ENCODE data around the gene VIP. TPM values are rescaled to one million over a fixed set of nuclear protein-coding genes. Genes with fewer than 3 reads are reported as not detected.

The VIP gene
- total RNA-seq, 1 experiment from 2014 or later = not detected

- no peaks in the 10 kb centered on the region for H3K79me2 ChIP-seq (ENCODE audit: low read length)
- H2AFZ ChIP-seq (ENCODE audit: low read length) = no peak overlapping the region
- no peaks in the 10 kb centered on the region for H3K9me2 ChIP-seq (replicated peaks; ENCODE audit: low read length)
- CTCF ChIA-PET = no interaction called here
- H3K4me2 ChIP-seq (ENCODE audit: low read length) = no peak overlapping the region
- intact Hi-C loops (cut with micrococcal nuclease) = no loop called here
- H3K9me3 ChIP-seq (ENCODE audit: low read length) = no peaks in the 10 kb centered on the region
- DNase-seq (no peak), ATAC-seq (no peak)
- peaks cover 65% of the 10 kb centered on the region for H3K27me3 ChIP-seq (ENCODE audit: low read length)
- POLR2A ChIA-PET (ENCODE audit: unreplicated experiment) = no interaction called here
- no peaks in the 10 kb centered on the region for H4K20me1 ChIP-seq (ENCODE audit: low read length)
- no peaks in the 10 kb centered on the region for H3F3A ChIP-seq (ENCODE audit: low read length, unreplicated experiment)
- no peaks in the 10 kb centered on the region for H3K36me3 ChIP-seq (ENCODE audit: low read depth, low read length)
- H3K27ac ChIP-seq (ENCODE audit: low read length) = no peak overlapping the region
- TF ChIP-seq EZH2 (IDR thresholded peaks at IDR 0.05; ENCODE audit: low read length, unreplicated experiment) (no peak), CTCF (conservative IDR thresholded peaks at IDR 0.05; ENCODE audit: low read depth, low read length) (no peak), EZH2phosphoT487 (IDR thresholded peaks at IDR 0.05; ENCODE audit: borderline replicate concordance, low read length) (no peak)
- BruUV-seq (replicated peaks) = no TSS peak
- no peaks in the 10 kb centered on the region for H3K4me1 ChIP-seq (ENCODE audit: insufficient read depth, low read length)
- H3K9ac ChIP-seq (ENCODE audit: low read length) = no peak overlapping the region
- H3K4me3 ChIP-seq (ENCODE audit: low read length) = no peak overlapping the region
Observed at GRCh38 chr6:152771061-152771687, 20.6 kb downstream of the VIP start.

- no TSS peak for BruUV-seq (replicated peaks)
- no peak for DNase-seq
- no peaks in the 10 kb centered on the region for H3K9me2 ChIP-seq (replicated peaks; ENCODE audit: low read length)
- no peaks in the 10 kb centered on the region for H3F3A ChIP-seq (ENCODE audit: low read length, unreplicated experiment)
- POLR2A ChIA-PET (ENCODE audit: unreplicated experiment) = no interaction called here
- no peak for ATAC-seq
- CTCF ChIA-PET = no interaction called here
- H4K20me1 ChIP-seq (ENCODE audit: low read length) = no peaks in the 10 kb centered on the region
- no peaks in the 10 kb centered on the region for H3K79me2 ChIP-seq (ENCODE audit: low read length)
- no peak overlapping the region for H3K27ac ChIP-seq (ENCODE audit: low read length)
- intact Hi-C loops (cut with micrococcal nuclease) = no loop called here
- H3K9me3 ChIP-seq (ENCODE audit: low read length) = no peaks in the 10 kb centered on the region
- H3K4me3 ChIP-seq (ENCODE audit: low read length) = no peak overlapping the region
- H2AFZ ChIP-seq (ENCODE audit: low read length) = no peak overlapping the region
- H3K36me3 ChIP-seq (ENCODE audit: low read depth, low read length) = no peaks in the 10 kb centered on the region
- H3K4me1 ChIP-seq (ENCODE audit: insufficient read depth, low read length) = no peaks in the 10 kb centered on the region
- TF ChIP-seq CTCF (conservative IDR thresholded peaks at IDR 0.05; ENCODE audit: low read depth, low read length) (no peak), EZH2phosphoT487 (IDR thresholded peaks at IDR 0.05; ENCODE audit: borderline replicate concordance, low read length) (no peak), EZH2 (IDR thresholded peaks at IDR 0.05; ENCODE audit: low read length, unreplicated experiment) (no peak)
- H3K27me3 ChIP-seq (ENCODE audit: low read length) = peaks cover 63% of the 10 kb centered on the region
- H3K9ac ChIP-seq (ENCODE audit: low read length) = no peak overlapping the region
- no peak overlapping the region for H3K4me2 ChIP-seq (ENCODE audit: low read length)
Observed at GRCh38 chr6:152775428-152775827, 24.8 kb downstream of the VIP start.

- no peaks in the 10 kb centered on the region for H3K36me3 ChIP-seq (ENCODE audit: low read depth, low read length)
- no peaks in the 10 kb centered on the region for H3K9me2 ChIP-seq (replicated peaks; ENCODE audit: low read length)
- H3K9ac ChIP-seq (ENCODE audit: low read length) = no peak overlapping the region
- DNase-seq = no peak
- H4K20me1 ChIP-seq (ENCODE audit: low read length) = no peaks in the 10 kb centered on the region
- no peaks in the 10 kb centered on the region for H3K4me1 ChIP-seq (ENCODE audit: insufficient read depth, low read length)
- ChIA-PET POLR2A (ENCODE audit: unreplicated experiment) (no interaction called here), CTCF (no interaction called here)
- H3K4me3 ChIP-seq (ENCODE audit: low read length) = no peak overlapping the region
- peaks cover 56% of the 10 kb centered on the region for H3K27me3 ChIP-seq (ENCODE audit: low read length)
- intact Hi-C loops (cut with micrococcal nuclease) = no loop called here
- no peaks in the 10 kb centered on the region for H3K79me2 ChIP-seq (ENCODE audit: low read length)
- no peaks in the 10 kb centered on the region for H3F3A ChIP-seq (ENCODE audit: low read length, unreplicated experiment)
- ATAC-seq = no peak
- no peaks in the 10 kb centered on the region for H3K9me3 ChIP-seq (ENCODE audit: low read length)
- no peak overlapping the region for H3K27ac ChIP-seq (ENCODE audit: low read length)
- no peak for TF ChIP-seq EZH2 (IDR thresholded peaks at IDR 0.05; ENCODE audit: low read length, unreplicated experiment)
- TF ChIP-seq EZH2phosphoT487 (IDR thresholded peaks at IDR 0.05; ENCODE audit: borderline replicate concordance, low read length) = no peak
- no peak for TF ChIP-seq CTCF (conservative IDR thresholded peaks at IDR 0.05; ENCODE audit: low read depth, low read length)
- no peak overlapping the region for H3K4me2 ChIP-seq (ENCODE audit: low read length)
- H2AFZ ChIP-seq (ENCODE audit: low read length) = no peak overlapping the region
- no TSS peak for BruUV-seq (replicated peaks)
Observed at GRCh38 chr6:152776833-152777232, 26.2 kb downstream of the VIP start.

Data from PC-3 (cell line).